ENCODE results near the gene CCDC198.
A peak's percentile ranks its signal among the peaks of the same experiment; 100 is the strongest.

Gene CCDC198

GRCh38 chr14:57486767-57487379 is 6.8 kb downstream of the CCDC198 start:
- DNase-seq: peak; percentile 25
- no peaks in the 10 kb centered on the region for H3K27me3 ChIP-seq (replicated peaks)
- H3K27ac ChIP-seq: no peak overlapping the region
- H3K36me3 ChIP-seq (replicated peaks): no peaks in the 10 kb centered on the region
- in situ Hi-C loops (cut with HindIII; ENCODE audit: low pct_ligation_motif_present, low sequenced_read_pairs): no loop called here
- peak; percentile 74 for TF ChIP-seq CTCF (IDR thresholded peaks at IDR 0.05; ENCODE audit: low read depth, low read length, missing control alignments)
- no peak overlapping the region for H3K4me3 ChIP-seq (ENCODE audit: low read depth, low read length)

GRCh38 chr14:57485635-57486034 is 8.0 kb downstream of the CCDC198 start:
- DNase-seq: no peak
- no peaks in the 10 kb centered on the region for H3K36me3 ChIP-seq (replicated peaks)
- H3K4me3 ChIP-seq (ENCODE audit: low read depth, low read length): no peak overlapping the region
- no peak for TF ChIP-seq CTCF (IDR thresholded peaks at IDR 0.05; ENCODE audit: low read depth, low read length, missing control alignments)
- no peaks in the 10 kb centered on the region for H3K27me3 ChIP-seq (replicated peaks)
- in situ Hi-C loops (cut with HindIII; ENCODE audit: low pct_ligation_motif_present, low sequenced_read_pairs): no loop called here
- no peak overlapping the region for H3K27ac ChIP-seq

GRCh38 chr14:57482120-57482519 is 11.5 kb downstream of the CCDC198 start:
- H3K27ac ChIP-seq: no peak overlapping the region
- TF ChIP-seq CTCF (IDR thresholded peaks at IDR 0.05; ENCODE audit: low read depth, low read length, missing control alignments): no peak
- no peaks in the 10 kb centered on the region for H3K36me3 ChIP-seq (replicated peaks)
- no peaks in the 10 kb centered on the region for H3K27me3 ChIP-seq (replicated peaks)
- in situ Hi-C loops (cut with HindIII; ENCODE audit: low pct_ligation_motif_present, low sequenced_read_pairs): no loop called here
- no peak for DNase-seq
- no peak overlapping the region for H3K4me3 ChIP-seq (ENCODE audit: low read depth, low read length)

GRCh38 chr14:57480051-57480450 is 13.6 kb downstream of the CCDC198 start:
- no peak overlapping the region for H3K27ac ChIP-seq
- TF ChIP-seq CTCF (IDR thresholded peaks at IDR 0.05; ENCODE audit: low read depth, low read length, missing control alignments): no peak
- no peak overlapping the region for H3K4me3 ChIP-seq (ENCODE audit: low read depth, low read length)
- no peaks in the 10 kb centered on the region for H3K27me3 ChIP-seq (replicated peaks)
- no peak for DNase-seq
- H3K36me3 ChIP-seq (replicated peaks): no peaks in the 10 kb centered on the region
- in situ Hi-C loops (cut with HindIII; ENCODE audit: low pct_ligation_motif_present, low sequenced_read_pairs): no loop called here

- H3K27ac ChIP-seq: no peak overlapping the region
- no peak for TF ChIP-seq CTCF (IDR thresholded peaks at IDR 0.05; ENCODE audit: low read depth, low read length, missing control alignments)
- H3K4me3 ChIP-seq (ENCODE audit: low read depth, low read length): no peak overlapping the region
- DNase-seq: no peak
- no peaks in the 10 kb centered on the region for H3K27me3 ChIP-seq (replicated peaks)
- H3K36me3 ChIP-seq (replicated peaks): no peaks in the 10 kb centered on the region
- in situ Hi-C loops (cut with HindIII; ENCODE audit: low pct_ligation_motif_present, low sequenced_read_pairs): no loop called here
Measured at GRCh38 chr14:57479197-57479596, 14.5 kb downstream of the CCDC198 start.

- Histone ChIP-seq H3K36me3 (replicated peaks) (no peaks in the 10 kb centered on the region), H3K4me3 (ENCODE audit: low read depth, low read length) (no peak overlapping the region), H3K27ac (no peak overlapping the region), H3K27me3 (replicated peaks) (no peaks in the 10 kb centered on the region)
- no peak for DNase-seq
- TF ChIP-seq CTCF (IDR thresholded peaks at IDR 0.05; ENCODE audit: low read depth, low read length, missing control alignments): no peak
- in situ Hi-C loops (cut with HindIII; ENCODE audit: low pct_ligation_motif_present, low sequenced_read_pairs): no loop called here
Measured at GRCh38 chr14:57478050-57478449, 15.6 kb downstream of the CCDC198 start.
